HG03045 (cell line): Measurements from ENCODE around the gene EFCAB9.
"Not testable (repeated sequence)": the region's sequence is repeated elsewhere in the genome, so short reads cannot be mapped to it uniquely, and the experiment has no call there.

Source experiments
- ATAC-seq: cut with Tn5 transposase; IDR thresholded peaks from one replicate; pipeline ENCODE4 v1.9.1; 2021; ENCODE audit warnings: mild to moderate bottlenecking, moderate library complexity; ENCODE audit not compliant: unreplicated experiment

The EFCAB9 gene

DNA sequence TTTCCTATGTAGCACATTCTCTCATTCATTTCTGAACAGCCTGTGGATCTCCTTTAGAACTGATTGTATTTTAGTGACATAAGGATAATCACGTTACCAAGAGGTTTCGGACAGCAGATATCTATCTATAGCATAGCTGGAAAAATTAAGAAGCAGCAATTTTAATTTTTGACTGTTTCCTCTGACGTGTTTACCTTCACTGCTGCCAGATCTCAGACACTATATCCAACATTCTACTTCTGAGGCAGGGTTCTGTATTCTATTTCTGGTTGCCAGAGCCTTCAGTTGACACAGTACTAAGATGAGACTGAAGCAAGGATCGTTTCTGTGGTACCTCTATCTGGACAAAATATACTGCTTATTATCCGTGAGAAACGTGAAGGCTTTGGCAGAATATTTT, at the start of gene EFCAB9:
Gene EFCAB9, plus strand, starts transcription at position 301 of the 400 bp plus-strand sequence. Its CDS starts 1 bp downstream, at position 302.
- no peak for ATAC-seq

DNA sequence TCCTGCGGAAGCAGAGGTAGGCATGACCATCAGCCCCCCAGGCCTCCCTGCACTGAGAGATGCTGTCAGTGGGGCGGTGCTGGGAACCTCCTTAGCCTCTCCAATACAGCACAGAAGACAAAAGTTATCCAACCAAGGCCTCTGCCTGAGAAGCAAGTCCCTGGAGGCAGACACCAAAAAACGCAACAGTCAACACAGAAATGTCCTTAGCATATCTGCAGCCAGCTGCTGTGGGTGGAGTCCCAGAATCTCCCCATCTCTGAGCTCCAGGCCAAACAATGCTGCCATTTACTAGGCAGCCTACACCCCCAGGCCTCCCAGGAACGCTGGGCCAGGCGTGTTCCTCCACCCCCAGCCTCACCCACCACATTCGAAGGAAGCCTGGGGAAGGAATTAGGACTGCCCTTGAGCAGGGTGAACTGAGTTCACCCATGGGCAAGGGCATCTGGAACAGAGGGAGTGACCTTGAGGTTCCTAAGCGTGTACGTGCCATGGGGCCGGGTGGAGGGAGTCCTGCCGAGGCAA, 49.6 kb upstream of the EFCAB9 start:
- no peak for ATAC-seq

DNA sequence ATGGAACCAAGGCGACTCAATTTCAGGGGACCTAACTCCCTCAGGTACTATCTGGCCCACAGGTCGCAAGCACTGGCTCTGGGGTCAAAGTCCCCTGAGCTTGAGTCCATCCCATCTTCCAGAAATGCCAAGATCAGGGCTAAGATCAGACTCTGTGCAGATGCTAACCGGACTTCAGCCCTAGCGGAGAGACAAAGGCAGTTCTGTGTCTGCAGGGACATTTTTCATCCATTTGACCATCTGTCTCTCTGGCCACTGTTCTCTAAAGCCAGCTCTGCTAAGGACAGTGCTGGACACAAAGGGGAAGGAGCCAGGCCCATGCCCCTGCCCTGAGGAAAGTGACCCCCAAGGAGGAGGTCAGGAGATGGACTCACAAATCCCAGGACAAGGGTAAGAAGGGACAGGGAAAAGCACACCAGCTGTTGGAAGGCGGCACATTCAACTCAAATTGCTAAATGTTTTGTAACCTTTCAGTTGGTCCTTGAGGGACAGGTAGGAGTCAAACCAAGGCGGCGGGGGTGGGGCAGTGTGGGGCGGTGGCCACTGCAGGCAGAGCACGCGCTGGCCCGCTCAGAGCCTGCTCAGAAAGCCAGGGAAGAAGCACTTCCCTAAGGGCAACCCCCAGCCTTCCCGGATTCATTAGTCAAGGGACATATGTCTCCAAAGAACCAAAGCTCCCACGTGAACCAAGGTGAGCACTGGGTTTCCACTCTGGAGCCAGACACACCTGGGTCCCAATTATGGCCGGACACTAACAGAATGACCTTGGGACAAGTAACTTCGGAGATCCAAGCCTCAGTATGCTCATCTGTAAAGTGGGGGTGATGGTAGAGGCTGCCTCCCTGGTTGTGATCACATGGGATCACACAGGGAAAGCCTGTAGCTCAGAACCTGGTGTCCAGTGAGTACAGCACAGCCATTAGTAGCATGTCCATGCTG, 48.8 kb upstream of the EFCAB9 start:
- no peak for ATAC-seq

DNA sequence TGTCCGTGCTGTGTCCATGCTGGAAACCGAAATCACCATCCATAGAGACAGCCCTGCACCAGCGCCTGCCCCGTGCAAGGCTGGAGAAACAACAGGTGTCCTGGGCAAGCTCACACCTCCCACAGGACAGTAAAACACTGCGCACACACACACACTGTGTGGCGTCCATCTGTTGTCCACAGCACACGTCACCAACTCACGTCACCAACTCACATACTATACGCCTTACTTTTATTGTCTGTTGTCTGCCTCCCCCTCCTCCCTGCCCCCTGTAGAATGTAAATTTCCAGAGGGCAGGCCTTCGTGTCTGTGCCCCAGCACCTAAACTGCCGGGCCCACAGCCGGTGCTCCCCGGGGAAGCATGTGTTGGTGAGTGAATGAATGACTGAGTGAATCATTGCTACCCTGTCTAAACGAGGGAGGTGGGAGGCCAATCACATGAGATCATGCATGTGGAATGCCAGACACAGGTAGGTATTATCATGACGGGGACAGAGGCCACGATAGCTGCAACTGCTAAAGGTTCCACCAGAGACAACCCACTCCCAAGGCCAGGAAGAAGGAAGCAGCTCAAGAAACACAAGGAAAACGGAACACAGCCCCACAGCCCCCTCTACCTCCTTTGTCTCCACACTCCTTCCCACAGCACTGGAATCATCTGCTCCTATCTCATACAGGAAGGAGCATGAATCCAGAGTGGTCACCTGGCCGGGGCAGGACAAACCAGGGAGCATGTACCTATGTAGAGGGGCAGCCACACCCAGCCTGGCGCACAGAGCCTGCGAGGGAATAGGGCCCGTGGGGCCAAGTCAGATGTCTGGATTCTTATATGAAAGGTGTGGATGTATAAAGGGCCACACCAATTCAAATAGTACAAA, 47.9 kb upstream of the EFCAB9 start:
- ATAC-seq = no peak

DNA sequence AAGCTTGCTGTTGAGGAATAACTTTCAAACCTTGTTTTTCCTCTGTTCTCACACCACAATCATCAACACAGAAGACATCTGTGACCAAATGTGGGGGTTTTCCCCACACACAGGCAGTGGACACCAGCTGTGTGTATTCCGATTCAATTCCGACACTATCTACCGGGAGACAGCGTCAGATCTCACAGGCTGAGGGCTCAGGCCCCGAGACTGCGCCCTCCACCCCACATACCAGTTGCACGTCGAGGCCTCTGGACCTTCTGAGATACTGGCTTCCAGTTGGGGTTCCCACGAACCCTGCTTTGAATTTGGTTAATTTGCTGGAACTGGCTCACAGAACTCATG, 47.3 kb upstream of the EFCAB9 start:
- ATAC-seq = no peak

DNA sequence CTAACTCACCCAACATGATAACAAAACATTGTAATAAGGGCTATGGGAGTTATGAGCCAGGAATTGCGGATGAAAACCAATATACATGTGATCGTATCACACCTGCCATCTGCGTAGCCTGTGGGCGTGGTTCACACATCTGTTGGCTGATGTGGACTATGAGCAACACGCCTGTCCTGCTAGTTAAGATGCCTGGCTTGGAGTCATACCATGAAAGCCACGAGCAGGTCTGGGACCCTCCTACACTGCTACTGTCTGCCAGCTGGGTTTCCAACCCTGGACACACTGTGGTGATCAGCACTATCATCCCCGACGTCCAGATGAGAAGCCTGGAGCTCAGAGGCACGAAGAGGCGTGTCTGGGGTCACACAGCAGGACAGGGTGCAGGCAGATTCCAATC, 46.1 kb upstream of the EFCAB9 start:
- ATAC-seq = no peak

DNA sequence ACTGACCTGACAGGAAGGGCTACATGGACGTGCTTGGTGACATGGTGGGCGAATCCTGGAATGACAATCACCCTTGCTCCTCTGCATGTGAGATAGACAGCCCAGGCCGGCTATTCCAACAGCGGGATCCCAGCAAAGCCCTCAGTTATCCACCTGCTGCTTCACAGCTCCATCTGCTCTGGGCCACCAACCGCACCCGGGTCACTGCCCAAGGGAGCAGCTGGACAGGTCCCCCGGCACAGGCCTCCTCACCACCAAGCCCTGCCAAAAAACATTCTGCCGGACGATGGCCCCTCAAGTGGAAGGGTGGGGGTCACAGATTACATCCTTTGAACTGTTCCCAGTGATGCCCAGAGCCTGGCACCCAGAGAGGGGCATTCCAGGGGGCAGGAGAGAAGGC, 45.6 kb upstream of the EFCAB9 start:
- ATAC-seq = no peak

DNA sequence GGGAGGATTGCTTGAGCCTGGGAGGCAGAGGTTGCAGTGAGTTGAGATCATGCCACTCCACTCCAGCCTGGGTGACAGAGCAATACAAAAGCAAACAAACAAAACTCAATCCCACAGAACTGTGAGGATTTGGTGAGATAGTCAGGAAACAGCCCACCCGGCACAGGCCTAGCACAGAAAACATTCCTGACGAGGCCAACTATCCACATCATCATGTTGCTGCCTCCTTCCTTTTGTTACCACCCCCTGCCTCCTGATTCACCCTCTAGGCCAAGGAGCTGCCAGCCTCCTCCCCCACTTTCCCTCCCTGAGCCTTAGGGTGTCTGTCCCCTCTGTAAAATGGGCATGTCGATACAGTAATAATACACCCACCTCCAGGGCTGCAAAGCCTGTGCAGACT, 44.9 kb upstream of the EFCAB9 start:
- no peak for ATAC-seq

DNA sequence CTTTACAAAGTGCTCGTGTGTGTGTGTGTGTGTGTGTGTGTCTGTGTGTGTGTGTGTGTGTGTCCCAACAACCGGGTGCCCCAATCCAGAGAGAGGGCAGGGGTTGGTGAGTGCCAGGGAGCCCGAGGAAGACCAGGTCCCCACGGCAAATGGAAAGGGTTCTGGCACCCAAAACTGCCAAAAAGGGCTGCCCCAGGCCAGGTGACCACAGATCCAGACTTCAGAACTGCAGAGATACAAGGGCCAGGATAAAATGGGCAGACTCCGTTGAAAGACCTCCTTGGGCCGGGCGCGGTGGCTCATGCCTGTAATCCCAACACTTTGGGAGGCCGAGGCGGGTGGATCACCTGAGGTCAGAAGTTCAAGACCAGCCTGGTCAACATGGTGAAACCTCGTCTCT, 44.5 kb upstream of the EFCAB9 start:
- not testable (repeated sequence) for ATAC-seq

DNA sequence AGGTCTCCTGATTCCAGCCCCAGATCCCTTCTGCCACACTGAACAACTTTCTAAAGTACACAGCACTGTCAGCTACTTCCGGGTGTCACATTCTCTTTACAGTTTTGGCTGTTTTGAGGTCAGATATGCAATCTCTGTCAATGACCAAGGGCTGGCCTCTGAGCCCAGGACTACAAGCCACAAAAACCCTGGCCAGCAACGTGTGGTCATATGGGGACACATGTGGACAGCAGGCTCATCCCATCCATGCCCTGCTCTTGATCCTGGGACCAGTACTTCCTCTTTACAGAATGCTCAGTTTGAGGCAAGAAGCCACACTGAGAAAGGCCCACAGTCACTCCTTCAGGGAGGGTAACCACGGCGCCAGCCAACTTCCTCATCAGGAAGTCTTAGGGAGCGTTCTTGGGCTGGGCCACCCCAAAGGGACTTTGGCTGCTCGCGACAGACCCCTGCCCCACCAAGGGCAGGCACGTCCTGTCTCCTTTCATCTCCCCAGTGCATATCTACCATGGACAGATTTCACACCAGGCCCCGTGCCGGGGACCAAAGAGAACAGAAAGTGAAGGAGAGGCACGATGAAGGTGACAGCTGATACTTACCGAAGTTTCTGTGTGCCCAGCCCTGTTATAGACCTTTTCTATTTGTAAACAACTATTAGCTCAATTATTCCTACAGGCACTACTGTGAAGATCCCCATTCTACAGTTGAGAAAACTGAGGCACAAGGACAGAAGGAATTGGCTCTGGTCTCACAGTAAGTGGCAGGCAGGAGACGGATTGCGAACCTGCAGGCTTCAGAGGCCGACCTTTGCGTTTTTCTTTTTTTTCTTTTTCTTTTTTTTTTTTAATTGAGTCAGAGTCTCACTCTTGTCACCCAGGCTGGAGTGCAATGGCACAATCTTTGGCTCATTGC, 43.2 kb upstream of the EFCAB9 start:
- peak; percentile 62 for ATAC-seq

DNA sequence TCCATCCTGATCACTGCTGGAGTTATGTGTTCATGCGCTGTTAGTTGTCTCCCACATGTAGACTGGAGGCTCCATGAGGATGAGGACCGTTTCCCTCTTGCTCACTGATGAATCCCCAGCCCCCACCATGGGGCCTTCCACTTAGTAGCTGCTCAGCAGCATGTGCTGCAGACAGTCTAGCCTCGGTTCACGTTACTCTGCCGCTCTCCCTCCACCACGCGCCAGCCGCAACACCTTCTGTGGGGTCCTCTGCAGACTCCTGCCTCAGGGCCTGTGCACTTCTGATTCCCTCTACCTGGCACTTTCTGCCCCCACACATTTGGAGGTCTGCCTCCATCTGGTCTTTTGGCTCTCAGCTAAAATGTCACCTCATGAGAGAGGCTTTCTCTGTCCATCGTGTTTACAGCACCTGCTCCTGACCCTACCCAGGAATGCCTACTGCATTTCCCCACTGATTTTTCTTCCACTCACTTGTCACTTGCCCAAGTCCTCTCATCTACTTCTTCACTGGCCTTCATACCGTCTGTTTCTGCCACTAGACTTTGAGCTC, 42.2 kb upstream of the EFCAB9 start:
- ATAC-seq = no peak

DNA sequence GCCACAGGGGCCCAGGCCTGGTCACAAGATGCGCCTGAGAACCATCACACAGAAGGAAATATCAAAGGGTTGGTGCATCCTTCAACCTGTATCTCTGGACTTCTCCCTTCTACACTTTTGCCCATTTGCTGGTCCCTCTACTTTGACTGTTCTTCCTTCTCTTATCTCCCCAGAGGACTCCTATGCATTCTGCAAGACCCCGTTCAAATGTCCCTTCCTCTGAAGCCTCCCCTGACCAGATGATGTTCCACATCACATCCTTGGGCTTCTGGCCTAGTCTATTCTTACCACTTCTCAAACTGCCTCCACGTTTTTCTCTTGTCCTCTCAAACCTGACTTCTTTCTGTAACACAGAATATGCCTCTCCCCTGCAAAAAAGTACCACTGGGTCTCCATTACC, 40.3 kb upstream of the EFCAB9 start:
- ATAC-seq = no peak

DNA sequence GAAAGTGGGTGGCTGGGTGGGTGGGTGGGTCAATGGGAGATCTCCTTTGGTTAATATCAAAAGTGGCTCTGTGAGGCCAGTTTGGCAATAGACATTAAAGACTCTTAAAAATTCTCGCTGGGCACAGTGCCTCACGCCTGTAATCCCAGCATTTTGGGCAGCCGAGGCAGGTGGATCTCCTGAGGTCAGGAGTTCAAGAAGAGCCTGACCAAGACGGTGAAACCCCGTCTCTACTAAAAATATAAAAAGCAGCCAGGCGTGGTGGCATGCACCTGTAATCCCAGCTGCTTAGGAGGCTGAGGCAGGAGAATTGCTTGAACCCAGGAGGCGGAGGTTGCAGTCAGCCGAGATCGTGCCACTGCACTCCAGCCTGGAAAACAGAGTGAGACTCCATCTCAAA, 38.9 kb upstream of the EFCAB9 start:
- not testable (repeated sequence) for ATAC-seq

DNA sequence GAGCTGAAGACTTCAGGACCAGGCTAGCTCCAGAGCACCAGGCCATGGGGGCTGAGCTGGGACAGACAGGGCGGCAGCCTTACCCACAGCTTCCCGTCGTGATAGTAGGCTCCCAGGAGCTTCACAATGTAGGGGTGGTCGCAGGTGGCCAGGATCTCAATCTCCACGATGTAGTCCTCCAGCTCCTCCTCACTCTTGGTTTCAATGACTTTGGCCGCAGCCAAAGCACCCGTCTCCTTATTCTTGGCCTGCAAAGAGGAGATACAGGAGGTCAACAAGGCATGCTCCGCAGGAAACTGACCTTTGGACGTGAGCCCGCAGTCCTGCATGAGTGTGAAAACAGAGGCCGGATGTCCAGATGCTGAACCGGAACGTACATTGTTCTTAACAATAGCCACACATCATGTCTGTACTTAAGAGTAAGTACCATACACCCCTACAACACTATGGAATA, 37.4 kb upstream of the EFCAB9 start:
- no peak for ATAC-seq

DNA sequence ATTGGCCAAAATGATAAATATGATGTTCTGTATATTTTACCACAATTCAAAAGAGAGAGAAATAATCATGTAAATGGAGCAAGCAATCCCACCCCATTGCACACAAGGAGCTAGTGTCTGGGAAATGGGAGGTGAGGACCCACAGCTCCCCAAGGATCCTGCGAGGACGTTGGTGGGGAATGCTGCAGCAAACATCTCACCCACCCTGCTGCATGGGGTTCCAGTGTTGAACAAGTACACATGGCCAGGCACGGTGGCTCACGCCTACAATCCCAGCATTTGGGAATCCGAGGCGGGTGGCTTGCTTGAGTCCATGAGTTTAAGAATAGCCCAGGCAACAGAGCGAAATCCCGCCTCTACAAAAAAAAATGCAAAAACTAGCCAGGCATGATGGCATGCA, 35.0 kb upstream of the EFCAB9 start:
- ATAC-seq = no peak

DNA sequence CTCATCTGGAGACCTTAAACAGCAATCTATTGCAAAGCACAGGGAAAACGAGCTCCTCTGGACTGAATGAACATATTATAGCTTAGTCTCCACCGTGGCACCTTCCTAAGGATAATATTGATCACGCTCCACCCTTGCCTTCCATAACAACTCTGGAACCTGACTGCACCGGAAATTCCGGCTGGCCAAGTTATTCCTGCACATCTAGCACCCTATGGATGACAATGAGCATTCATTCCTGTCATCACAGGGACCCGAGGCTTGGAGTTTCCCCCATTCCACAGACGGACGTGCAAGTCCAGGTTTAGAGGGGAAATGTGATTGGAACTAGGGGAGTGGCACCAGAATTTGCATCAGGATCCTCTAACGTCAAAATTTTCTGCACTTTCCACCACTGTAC, 33.5 kb upstream of the EFCAB9 start:
- no peak for ATAC-seq

DNA sequence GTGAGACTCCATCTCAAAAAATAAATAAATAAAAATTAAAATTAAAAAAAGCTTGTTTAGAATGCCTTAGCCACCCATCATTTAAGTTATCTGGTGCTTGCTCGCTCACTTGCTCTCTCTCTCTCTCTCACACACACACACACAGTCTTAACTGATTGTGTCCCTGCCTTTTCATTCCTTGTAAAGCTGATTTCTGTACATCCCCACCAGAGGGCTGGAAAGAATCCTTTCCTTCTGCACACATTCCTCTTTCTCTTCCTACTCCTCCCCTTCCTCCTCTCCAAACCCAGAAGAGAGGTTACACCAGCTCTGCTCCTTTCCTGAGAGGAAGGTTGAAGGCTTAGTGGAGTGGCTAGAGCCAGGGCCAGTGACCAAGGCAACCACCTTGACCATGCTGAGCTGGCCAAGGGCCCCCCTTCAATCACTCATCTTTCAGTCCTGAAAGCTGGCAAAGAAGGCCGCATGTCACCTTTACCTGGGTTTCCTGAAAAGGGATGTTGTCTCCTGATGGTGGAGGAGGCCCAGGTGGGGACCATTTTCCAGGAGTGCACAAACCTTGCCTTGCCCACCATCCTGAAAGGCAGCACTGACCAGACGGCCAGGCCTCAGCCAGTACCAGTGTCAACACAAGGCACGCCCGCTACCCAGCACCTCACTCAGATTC, 31.5 kb upstream of the EFCAB9 start:
- no peak for ATAC-seq

DNA sequence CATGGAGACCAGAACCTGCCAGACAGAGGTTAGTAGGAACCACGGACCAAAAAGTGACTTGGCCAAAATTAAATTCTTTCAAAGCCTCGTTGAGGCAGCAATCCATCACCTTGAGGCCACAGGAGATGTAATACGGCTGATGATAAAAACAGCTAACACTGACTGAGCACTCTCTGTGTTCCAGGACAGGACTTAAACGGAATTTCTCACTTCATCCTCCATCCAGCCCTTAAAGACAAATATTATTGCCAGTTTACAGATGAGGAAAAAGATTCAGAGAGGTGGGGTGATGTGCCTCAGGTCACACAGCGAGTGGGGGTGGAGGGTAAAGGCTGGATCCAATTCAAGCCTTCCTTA, 31.0 kb upstream of the EFCAB9 start:
- no peak for ATAC-seq

DNA sequence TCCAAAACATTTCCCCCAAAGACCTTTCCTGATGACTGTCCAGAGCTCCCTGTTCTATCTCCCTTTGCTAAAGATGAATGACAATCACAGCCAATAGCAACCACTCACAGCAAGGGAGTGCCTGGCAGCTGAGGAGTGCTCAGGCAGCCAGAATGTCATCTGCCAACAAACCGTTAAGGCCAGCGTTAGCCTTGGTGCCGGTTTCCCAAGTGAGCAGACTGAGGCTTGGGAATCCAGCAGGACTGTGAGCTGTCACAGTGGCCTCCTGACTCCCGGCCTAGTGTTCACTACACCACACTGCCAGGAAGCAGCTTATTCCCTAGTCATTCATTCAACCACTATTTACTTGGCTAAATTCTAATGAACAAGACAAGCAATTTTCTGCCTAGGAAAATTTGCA, 30.6 kb upstream of the EFCAB9 start:
- ATAC-seq = no peak

DNA sequence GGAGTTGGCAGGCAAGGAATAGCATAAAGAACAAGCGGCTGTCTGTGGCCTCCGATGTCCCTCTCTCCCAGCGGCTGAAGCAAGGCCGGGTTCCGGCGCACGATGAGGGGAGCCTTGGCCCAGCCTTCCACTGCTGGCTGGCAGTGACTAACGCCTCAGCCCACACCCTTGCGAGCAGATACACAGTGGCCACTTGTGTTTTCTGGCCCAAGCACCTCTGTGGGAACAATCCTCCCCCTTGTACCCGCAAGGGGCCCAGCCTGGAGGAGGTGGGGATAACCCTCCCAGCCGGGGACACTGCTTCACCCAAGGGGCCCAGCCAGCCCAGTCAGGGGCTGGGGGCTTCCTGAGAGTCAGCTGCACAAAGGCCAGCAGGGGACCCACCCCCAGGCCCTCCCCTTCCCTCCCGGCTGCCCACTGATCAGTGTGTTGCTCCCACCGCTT, 29.2 kb upstream of the EFCAB9 start:
- no peak for ATAC-seq
